HS-5 (cell line): ENCODE data around the gene SACS.
"Not testable (repeated sequence)": the region's sequence is repeated elsewhere in the genome, so short reads cannot be mapped to it uniquely, and the experiment has no call there.

Experiments used
- DNase-seq: peaks from one replicate; pipeline ENCODE4 v3.0.0-alpha.2; 2012; ENCODE audit warnings: low read depth

The SACS gene

GRCh38 chr13:23456437-23457210, 23.1 kb upstream of the SACS start:
- no peak for DNase-seq

GRCh38 chr13:23455401-23456185, 22.1 kb upstream of the SACS start:
- DNase-seq, result no peak

GRCh38 chr13:23453132-23453531, 19.6 kb upstream of the SACS start:
- DNase-seq, result no peak

- DNase-seq, result no peak
Observed at GRCh38 chr13:23450340-23451046, 17.0 kb upstream of the SACS start.

- DNase-seq, result no peak
Observed at GRCh38 chr13:23449398-23450162, 16.1 kb upstream of the SACS start.

GRCh38 chr13:23447927-23448326, 14.4 kb upstream of the SACS start:
- DNase-seq, result no peak

GRCh38 chr13:23445794-23446193, 12.3 kb upstream of the SACS start:
- DNase-seq, result no peak

- no peak for DNase-seq
Observed at GRCh38 chr13:23443878-23444277, 10.4 kb upstream of the SACS start.

- DNase-seq, result no peak
Observed at GRCh38 chr13:23443110-23443509, 9.6 kb upstream of the SACS start.

GRCh38 chr13:23440821-23441618, 7.5 kb upstream of the SACS start:
- DNase-seq, result no peak

- not testable (repeated sequence) for DNase-seq
Observed at GRCh38 chr13:23440324-23440723, 6.8 kb upstream of the SACS start.

- DNase-seq, result no peak
Observed at GRCh38 chr13:23437916-23438315, 4.4 kb upstream of the SACS start.

- no peak for DNase-seq
Observed at GRCh38 chr13:23436680-23437079, 3.2 kb upstream of the SACS start.

- no peak for DNase-seq
Observed at GRCh38 chr13:23434491-23434890, 989 bp upstream of the SACS start.

- no peak for DNase-seq
Observed at GRCh38 chr13:23432626-23433025, 876 bp downstream of the SACS start.

- DNase-seq, result no peak
Observed at GRCh38 chr13:23430664-23431063, 2.8 kb downstream of the SACS start.

GRCh38 chr13:23427881-23428528, 5.5 kb downstream of the SACS start:
- DNase-seq, result no peak

- DNase-seq, result peak; percentile 70
Observed at GRCh38 chr13:23427342-23427843, 6.1 kb downstream of the SACS start.

GRCh38 chr13:23421596-23421995, 11.9 kb downstream of the SACS start:
- DNase-seq, result no peak
